ENCODE measurements around the gene CALCR.

- TF ChIP-seq SIN3A (IDR thresholded peaks at IDR 0.05; ENCODE audit: borderline replicate concordance, insufficient read depth, low read length) (no peak), TAF1 (IDR thresholded peaks at IDR 0.05; ENCODE audit: borderline replicate concordance, insufficient read depth, low read length) (no peak), REST (IDR thresholded peaks at IDR 0.05; ENCODE audit: insufficient read depth in 1 of 2, low read depth in 2 of 2, low read length in 2 of 2) (no peak), POLR2AphosphoS5 (IDR thresholded peaks at IDR 0.05; ENCODE audit: low read depth, low read length) (no peak)
Observed at GRCh38 chr7:93559639-93560491, 14.7 kb downstream of the CALCR start.
